HG02571 (cell line): ENCODE data around the gene PFDN4.

ENCODE experiments used
- ATAC-seq: cut with Tn5 transposase; IDR thresholded peaks from one replicate; pipeline ENCODE4 v1.9.1; 2021; ENCODE audit warnings: mild to moderate bottlenecking, moderate library complexity; ENCODE audit not compliant: unreplicated experiment

PFDN4 gene

GRCh38 chr20:54173653-54174456 is 34.0 kb upstream of the PFDN4 start, which contains the start of gene CYP24A1:
TSS of gene CYP24A1 (minus strand) at chr20:54173986. CDS start at chr20:54173579, 407 bp downstream.
- ATAC-seq, result no peak

- no peak for ATAC-seq
These were observed 33.3 kb upstream of the PFDN4 start for GRCh38 chr20:54174457-54175175.

- no peak for ATAC-seq
These were observed 31.3 kb upstream of the PFDN4 start for GRCh38 chr20:54176610-54177009.

DNA sequence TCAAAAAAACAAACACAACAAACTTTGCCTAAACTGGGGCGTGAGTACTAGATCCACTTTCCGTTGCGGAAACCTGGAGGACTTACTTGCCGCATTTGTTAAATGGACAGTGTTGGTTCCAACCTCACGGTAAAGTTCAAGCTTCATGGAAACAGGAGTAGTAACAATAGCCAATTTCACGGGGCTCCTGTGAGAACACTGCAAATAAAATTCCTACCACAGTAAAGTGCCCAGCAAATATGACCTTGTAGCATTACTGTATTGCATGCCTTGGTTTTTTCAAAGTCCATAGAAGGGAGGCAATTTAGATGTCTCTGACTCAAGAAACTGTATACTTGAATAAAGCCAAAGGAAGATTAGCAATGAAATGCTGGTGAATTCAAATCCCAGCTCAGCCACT is 30.5 kb upstream of the PFDN4 start:
- ATAC-seq, result no peak

- ATAC-seq, result no peak
These were observed 29.6 kb upstream of the PFDN4 start for GRCh38 chr20:54178256-54178655.

DNA sequence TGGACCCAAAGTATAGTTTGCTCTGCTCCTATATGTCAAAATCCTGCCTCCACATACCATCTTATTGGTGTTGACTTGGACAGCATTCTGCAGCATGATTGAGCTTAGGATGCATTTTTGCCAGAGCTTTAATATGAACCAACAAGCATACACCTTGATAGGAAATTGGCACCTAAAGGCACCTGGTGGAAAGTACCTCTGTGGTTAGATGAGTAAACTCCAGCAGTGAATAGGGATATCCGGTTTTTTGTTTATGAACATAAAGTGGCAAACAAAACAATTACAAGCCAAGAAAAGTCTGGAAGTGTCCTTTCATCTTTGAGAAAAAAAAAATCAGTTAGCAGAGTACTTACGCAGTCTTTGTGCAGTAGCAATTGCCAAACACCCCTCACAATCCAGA is 27.9 kb upstream of the PFDN4 start:
- no peak for ATAC-seq

GRCh38 chr20:54180931-54181330 is 27.0 kb upstream of the PFDN4 start:
- no peak for ATAC-seq

DNA sequence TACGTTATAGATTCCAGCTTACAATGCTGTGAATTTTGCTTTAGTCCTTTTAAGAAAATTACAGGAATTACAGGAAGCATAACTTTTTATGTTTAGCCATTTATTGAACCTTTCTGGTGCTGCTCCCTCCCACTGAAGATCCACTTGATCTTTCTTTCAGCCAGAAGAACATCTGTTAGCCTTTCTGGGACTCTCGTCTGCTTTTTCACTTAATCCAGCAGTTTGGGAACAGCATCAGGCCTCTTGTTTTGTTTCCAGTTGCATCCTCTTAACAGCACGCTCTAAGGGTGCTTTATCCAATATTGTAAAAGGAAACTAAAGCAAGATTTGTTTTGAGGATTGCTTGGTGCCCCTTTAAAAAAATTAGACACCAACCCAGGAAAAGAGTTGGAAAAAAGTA is 23.8 kb upstream of the PFDN4 start:
- no peak for ATAC-seq

- no peak for ATAC-seq
These were observed 22.8 kb upstream of the PFDN4 start for GRCh38 chr20:54184904-54185626.

DNA sequence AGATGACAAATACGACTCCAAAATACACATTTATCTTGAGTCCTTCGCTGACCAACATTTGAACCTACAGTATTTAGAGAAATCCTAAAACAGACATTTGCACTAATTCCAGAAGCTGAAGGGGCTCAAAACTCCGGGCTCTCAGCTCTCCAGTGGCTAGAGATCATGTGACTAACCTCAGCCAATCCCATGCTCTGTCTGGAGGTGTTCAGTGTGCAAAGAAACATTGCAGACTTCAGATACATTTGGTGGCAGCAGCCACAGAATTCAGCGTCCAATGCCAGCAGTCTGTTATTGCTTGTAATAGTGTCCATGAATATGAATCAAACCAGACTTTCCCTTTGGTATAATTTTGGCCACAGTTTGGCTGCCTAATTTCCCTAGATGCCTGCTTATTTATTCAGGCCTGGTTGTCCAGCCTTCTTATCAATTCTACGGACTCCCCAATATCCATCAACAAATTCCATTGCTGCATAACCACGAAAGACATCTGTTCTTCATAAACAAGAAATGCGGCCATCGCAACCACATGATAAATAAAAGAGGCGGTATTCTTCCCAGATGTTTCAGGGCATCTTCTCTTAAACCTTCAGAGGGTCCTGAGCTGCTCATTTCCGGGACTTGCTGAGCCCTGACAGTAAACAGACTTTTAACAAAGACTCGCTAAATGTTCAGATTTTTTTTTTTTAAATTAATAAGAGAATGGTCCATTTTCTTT is 19.6 kb upstream of the PFDN4 start:
- ATAC-seq, result no peak

GRCh38 chr20:54189630-54190029 is 18.3 kb upstream of the PFDN4 start:
- no peak for ATAC-seq

DNA sequence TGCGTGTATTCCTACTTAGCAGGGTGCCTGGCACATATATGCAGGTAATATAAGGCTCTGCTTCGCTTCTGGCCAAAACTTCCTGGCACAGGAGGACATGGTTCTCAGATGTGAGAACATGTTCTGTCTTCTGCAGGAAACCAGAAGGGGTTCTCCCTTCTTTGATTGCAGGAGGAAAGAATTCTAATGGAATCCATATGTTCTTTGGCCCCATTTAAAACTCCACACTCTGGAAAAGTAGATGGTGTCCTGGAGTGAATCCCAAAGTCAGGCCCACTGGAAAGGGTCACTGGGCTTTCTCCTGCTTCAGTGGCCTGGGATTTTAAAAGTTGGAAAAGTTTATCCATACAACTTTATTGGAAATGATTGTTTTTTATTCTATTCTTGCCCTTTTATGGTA is 17.7 kb upstream of the PFDN4 start:
- no peak for ATAC-seq

- no peak for ATAC-seq
These were observed 14.1 kb upstream of the PFDN4 start for GRCh38 chr20:54193817-54194216.

GRCh38 chr20:54194724-54195438 is 13.0 kb upstream of the PFDN4 start:
- no peak for ATAC-seq

- ATAC-seq, result no peak
These were observed 12.1 kb upstream of the PFDN4 start for GRCh38 chr20:54195483-54196472.

GRCh38 chr20:54197621-54198604 is 10.0 kb upstream of the PFDN4 start:
- ATAC-seq, result no peak

- no peak for ATAC-seq
These were observed 8.6 kb upstream of the PFDN4 start for GRCh38 chr20:54199283-54199682.

GRCh38 chr20:54199721-54200176 is 8.1 kb upstream of the PFDN4 start:
- ATAC-seq, result no peak
